ENCODE data around the gene C1orf167. TPM values are rescaled to one million over a fixed set of nuclear protein-coding genes. Genes with fewer than 3 reads are reported as not detected.

The C1orf167 gene
- not detected for polyA plus RNA-seq (2012; ENCODE audit: insufficient read depth, insufficient read length)

GRCh38 chr1:11761988-11762406 is at the start of gene C1orf167:
Gene C1orf167, plus strand, starts transcription at chr1:11762193. Its CDS starts 2,208 bp downstream, at chr1:11764401.
- DNase-seq (ENCODE audit: low read depth, low spot score): no peak
- H3K4me3 ChIP-seq (ENCODE audit: low read length): no peak within 1 kb of the TSS

GRCh38 chr1:11712285-11712684 is 49.7 kb upstream of the C1orf167 start:
- no peak for DNase-seq (ENCODE audit: low read depth, low spot score)

GRCh38 chr1:11713095-11713494 is 48.9 kb upstream of the C1orf167 start:
- DNase-seq (ENCODE audit: low read depth, low spot score): no peak
- no peak overlapping the region for H3K4me3 ChIP-seq (ENCODE audit: low read length)

More at GRCh38 chr1:11712285-11712684, 49.7 kb upstream of the C1orf167 start:
- no peak overlapping the region for H3K4me3 ChIP-seq (ENCODE audit: low read length)

GRCh38 chr1:11714831-11715575 is 47.0 kb upstream of the C1orf167 start:
- no peak overlapping the region for H3K4me3 ChIP-seq (ENCODE audit: low read length)

GRCh38 chr1:11719313-11720032 is 42.5 kb upstream of the C1orf167 start:
- peak; percentile 63 for DNase-seq (ENCODE audit: low read depth, low spot score)
- H3K4me3 ChIP-seq (ENCODE audit: low read length): peak overlapping the region; percentile 37

More at GRCh38 chr1:11714831-11715575, 47.0 kb upstream of the C1orf167 start:
- no peak for DNase-seq (ENCODE audit: low read depth, low spot score)

- DNase-seq (ENCODE audit: low read depth, low spot score): no peak
- H3K4me3 ChIP-seq (ENCODE audit: low read length): no peak overlapping the region
Measured at GRCh38 chr1:11720033-11720376, 42.0 kb upstream of the C1orf167 start.

- no peak for DNase-seq (ENCODE audit: low read depth, low spot score)
- H3K4me3 ChIP-seq (ENCODE audit: low read length): no peak overlapping the region
Measured at GRCh38 chr1:11720525-11720924, 41.5 kb upstream of the C1orf167 start.

- no peak overlapping the region for H3K4me3 ChIP-seq (ENCODE audit: low read length)
Measured at GRCh38 chr1:11721311-11721710, 40.7 kb upstream of the C1orf167 start.

GRCh38 chr1:11722538-11722937 is 39.5 kb upstream of the C1orf167 start:
- DNase-seq (ENCODE audit: low read depth, low spot score): no peak
- no peak overlapping the region for H3K4me3 ChIP-seq (ENCODE audit: low read length)

More at GRCh38 chr1:11721311-11721710, 40.7 kb upstream of the C1orf167 start:
- no peak for DNase-seq (ENCODE audit: low read depth, low spot score)

GRCh38 chr1:11725616-11726015 is 36.4 kb upstream of the C1orf167 start:
- H3K4me3 ChIP-seq (ENCODE audit: low read length): no peak overlapping the region
- DNase-seq (ENCODE audit: low read depth, low spot score): no peak

GRCh38 chr1:11727119-11727518 is 34.9 kb upstream of the C1orf167 start:
- no peak for DNase-seq (ENCODE audit: low read depth, low spot score)
- no peak overlapping the region for H3K4me3 ChIP-seq (ENCODE audit: low read length)

- DNase-seq (ENCODE audit: low read depth, low spot score): no peak
- H3K4me3 ChIP-seq (ENCODE audit: low read length): no peak overlapping the region
Measured at GRCh38 chr1:11728126-11728806, 33.7 kb upstream of the C1orf167 start.

- no peak overlapping the region for H3K4me3 ChIP-seq (ENCODE audit: low read length)
- no peak for DNase-seq (ENCODE audit: low read depth, low spot score)
Measured at GRCh38 chr1:11729155-11729497, 32.9 kb upstream of the C1orf167 start.

GRCh38 chr1:11729498-11730428 is 32.2 kb upstream of the C1orf167 start:
- no peak overlapping the region for H3K4me3 ChIP-seq (ENCODE audit: low read length)
- no peak for DNase-seq (ENCODE audit: low read depth, low spot score)

- peak overlapping the region; percentile 16; the same call in 1 of the 2 replicates for H3K4me3 ChIP-seq (ENCODE audit: low read length)
- peak; percentile 74 for DNase-seq (ENCODE audit: low read depth, low spot score)
Measured at GRCh38 chr1:11730429-11730891, 31.5 kb upstream of the C1orf167 start.

- H3K4me3 ChIP-seq (ENCODE audit: low read length): no peak overlapping the region
Measured at GRCh38 chr1:11731691-11732283, 30.2 kb upstream of the C1orf167 start.

GRCh38 chr1:11733306-11733705 is 28.7 kb upstream of the C1orf167 start:
- no peak for DNase-seq (ENCODE audit: low read depth, low spot score)
- no peak overlapping the region for H3K4me3 ChIP-seq (ENCODE audit: low read length)

More at GRCh38 chr1:11731691-11732283, 30.2 kb upstream of the C1orf167 start:
- DNase-seq (ENCODE audit: low read depth, low spot score): no peak

- H3K4me3 ChIP-seq (ENCODE audit: low read length): peak overlapping the region; percentile 95
- no peak for DNase-seq (ENCODE audit: low read depth, low spot score)
Measured at GRCh38 chr1:11735531-11735853, 26.5 kb upstream of the C1orf167 start.
